ENCODE results near the gene PRR30.

PRR30 gene

GRCh38 chr2:27152796-27153464, 13.7 kb upstream of the PRR30 start:
- H3K27ac ChIP-seq (ENCODE audit: low read depth, low read length, severe bottlenecking), result no peak overlapping the region
- WGBS, 2 experiments (ENCODE audit: insufficient coverage in 2 of 2), result 82 to 100% methylated on average over 2 of the region's 2 CpGs
- H3K4me3 ChIP-seq (ENCODE audit: extremely low read depth, insufficient read depth, low read length, poor library complexity, severe bottlenecking), result no peak overlapping the region
- H3K9me3 ChIP-seq (ENCODE audit: control insufficient read depth, low read length), result no peaks in the 10 kb centered on the region
- H3K4me1 ChIP-seq (ENCODE audit: control insufficient read depth, insufficient read depth, low read length, poor library complexity, severe bottlenecking), result peaks cover 3% of the 10 kb centered on the region
- no peaks in the 10 kb centered on the region for H3K36me3 ChIP-seq (ENCODE audit: control insufficient read depth, insufficient read depth, low read length)

GRCh38 chr2:27152102-27152795, 13.0 kb upstream of the PRR30 start:
- Histone ChIP-seq H3K9me3 (ENCODE audit: control insufficient read depth, low read length) (no peaks in the 10 kb centered on the region), H3K36me3 (ENCODE audit: control insufficient read depth, insufficient read depth, low read length) (no peaks in the 10 kb centered on the region), H3K4me3 (ENCODE audit: extremely low read depth, insufficient read depth, low read length, poor library complexity, severe bottlenecking) (no peak overlapping the region), H3K4me1 (ENCODE audit: control insufficient read depth, insufficient read depth, low read length, poor library complexity, severe bottlenecking) (peaks cover 3% of the 10 kb centered on the region), H3K27ac (ENCODE audit: low read depth, low read length, severe bottlenecking) (no peak overlapping the region)
- WGBS, 2 experiments (ENCODE audit: insufficient coverage in 2 of 2), result 89 to 95% methylated on average over 5 to 6 of the region's 8 CpGs

- H3K27ac ChIP-seq (ENCODE audit: low read depth, low read length, severe bottlenecking), result no peak overlapping the region
- no peaks in the 10 kb centered on the region for H3K9me3 ChIP-seq (ENCODE audit: control insufficient read depth, low read length)
- WGBS, 2 experiments (ENCODE audit: insufficient coverage in 2 of 2), result 87 to 97% methylated on average over 5 to 6 of the region's 8 CpGs
- no peak overlapping the region for H3K4me3 ChIP-seq (ENCODE audit: extremely low read depth, insufficient read depth, low read length, poor library complexity, severe bottlenecking)
- H3K4me1 ChIP-seq (ENCODE audit: control insufficient read depth, insufficient read depth, low read length, poor library complexity, severe bottlenecking), result peaks cover 3% of the 10 kb centered on the region
- H3K36me3 ChIP-seq (ENCODE audit: control insufficient read depth, insufficient read depth, low read length), result no peaks in the 10 kb centered on the region
Observed at GRCh38 chr2:27150639-27151230, 11.5 kb upstream of the PRR30 start.

GRCh38 chr2:27149570-27150405, 10.6 kb upstream of the PRR30 start:
- Histone ChIP-seq H3K9me3 (ENCODE audit: control insufficient read depth, low read length) (no peaks in the 10 kb centered on the region), H3K4me3 (ENCODE audit: extremely low read depth, insufficient read depth, low read length, poor library complexity, severe bottlenecking) (no peak overlapping the region), H3K27ac (ENCODE audit: low read depth, low read length, severe bottlenecking) (no peak overlapping the region), H3K4me1 (ENCODE audit: control insufficient read depth, insufficient read depth, low read length, poor library complexity, severe bottlenecking) (peaks cover 3% of the 10 kb centered on the region), H3K36me3 (ENCODE audit: control insufficient read depth, insufficient read depth, low read length) (no peaks in the 10 kb centered on the region)
- 95 to 96% methylated on average over 19 to 25 of the region's 29 CpGs for WGBS, 2 experiments (ENCODE audit: insufficient coverage in 2 of 2)

GRCh38 chr2:27148801-27149439, 9.7 kb upstream of the PRR30 start, which contains the start of gene TCF23:
TSS of gene TCF23 (plus strand) at chr2:27149004. CDS start at chr2:27149134, 130 bp downstream.
- H3K9me3 ChIP-seq (ENCODE audit: control insufficient read depth, low read length), result no peaks in the 10 kb centered on the region
- H3K36me3 ChIP-seq (ENCODE audit: control insufficient read depth, insufficient read depth, low read length), result no peaks in the 10 kb centered on the region
- WGBS, 2 experiments (ENCODE audit: insufficient coverage in 2 of 2), result 90 to 94% methylated on average over 9 to 12 of the region's 12 CpGs
- H3K4me1 ChIP-seq (ENCODE audit: control insufficient read depth, insufficient read depth, low read length, poor library complexity, severe bottlenecking), result peaks cover 3% of the 10 kb centered on the region
- H3K27ac ChIP-seq (ENCODE audit: low read depth, low read length, severe bottlenecking), result no peak within 1 kb of the TSS
- H3K4me3 ChIP-seq (ENCODE audit: extremely low read depth, insufficient read depth, low read length, poor library complexity, severe bottlenecking), result no peak within 1 kb of the TSS

- Histone ChIP-seq H3K9me3 (ENCODE audit: control insufficient read depth, low read length) (peaks cover 4% of the 10 kb centered on the region), H3K4me3 (ENCODE audit: extremely low read depth, insufficient read depth, low read length, poor library complexity, severe bottlenecking) (no peak overlapping the region), H3K36me3 (ENCODE audit: control insufficient read depth, insufficient read depth, low read length) (no peaks in the 10 kb centered on the region), H3K4me1 (ENCODE audit: control insufficient read depth, insufficient read depth, low read length, poor library complexity, severe bottlenecking) (no peaks in the 10 kb centered on the region), H3K27ac (ENCODE audit: low read depth, low read length, severe bottlenecking) (no peak overlapping the region)
- WGBS, 2 experiments (ENCODE audit: insufficient coverage in 2 of 2), result 92 to 93% methylated on average over 6 to 8 of the region's 8 CpGs
Observed at GRCh38 chr2:27147935-27148334, 8.7 kb upstream of the PRR30 start.

GRCh38 chr2:27145682-27146081, 6.5 kb upstream of the PRR30 start:
- H3K27ac ChIP-seq (ENCODE audit: low read depth, low read length, severe bottlenecking), result no peak overlapping the region
- WGBS, 2 experiments (ENCODE audit: insufficient coverage in 2 of 2), result 81 to 83% methylated on average over 2 of the region's 2 CpGs
- H3K9me3 ChIP-seq (ENCODE audit: control insufficient read depth, low read length), result peaks cover 4% of the 10 kb centered on the region
- no peaks in the 10 kb centered on the region for H3K4me1 ChIP-seq (ENCODE audit: control insufficient read depth, insufficient read depth, low read length, poor library complexity, severe bottlenecking)
- H3K4me3 ChIP-seq (ENCODE audit: extremely low read depth, insufficient read depth, low read length, poor library complexity, severe bottlenecking), result no peak overlapping the region
- no peaks in the 10 kb centered on the region for H3K36me3 ChIP-seq (ENCODE audit: control insufficient read depth, insufficient read depth, low read length)

GRCh38 chr2:27143285-27143684, 4.1 kb upstream of the PRR30 start:
- no peak overlapping the region for H3K4me3 ChIP-seq (ENCODE audit: extremely low read depth, insufficient read depth, low read length, poor library complexity, severe bottlenecking)
- H3K4me1 ChIP-seq (ENCODE audit: control insufficient read depth, insufficient read depth, low read length, poor library complexity, severe bottlenecking), result no peaks in the 10 kb centered on the region
- 81 to 88% methylated on average over 1 of the region's 1 CpG for WGBS, 2 experiments (ENCODE audit: insufficient coverage in 2 of 2)
- peaks cover 4% of the 10 kb centered on the region for H3K9me3 ChIP-seq (ENCODE audit: control insufficient read depth, low read length)
- H3K36me3 ChIP-seq (ENCODE audit: control insufficient read depth, insufficient read depth, low read length), result no peaks in the 10 kb centered on the region
- H3K27ac ChIP-seq (ENCODE audit: low read depth, low read length, severe bottlenecking), result no peak overlapping the region

GRCh38 chr2:27138111-27138510, 1.1 kb downstream of the PRR30 start:
- H3K4me1 ChIP-seq (ENCODE audit: control insufficient read depth, insufficient read depth, low read length, poor library complexity, severe bottlenecking), result peaks cover 5% of the 10 kb centered on the region
- 82 to 87% methylated on average over 5 to 7 of the region's 7 CpGs for WGBS, 2 experiments (ENCODE audit: insufficient coverage in 2 of 2)
- H3K36me3 ChIP-seq (ENCODE audit: control insufficient read depth, insufficient read depth, low read length), result peaks cover 2% of the 10 kb centered on the region
- no peak overlapping the region for H3K4me3 ChIP-seq (ENCODE audit: extremely low read depth, insufficient read depth, low read length, poor library complexity, severe bottlenecking)
- peaks cover under 1% of the 10 kb centered on the region for H3K9me3 ChIP-seq (ENCODE audit: control insufficient read depth, low read length)
- no peak overlapping the region for H3K27ac ChIP-seq (ENCODE audit: low read depth, low read length, severe bottlenecking)

- Histone ChIP-seq H3K9me3 (ENCODE audit: control insufficient read depth, low read length) (no peaks in the 10 kb centered on the region), H3K4me1 (ENCODE audit: control insufficient read depth, insufficient read depth, low read length, poor library complexity, severe bottlenecking) (peaks cover 9% of the 10 kb centered on the region), H3K36me3 (ENCODE audit: control insufficient read depth, insufficient read depth, low read length) (peaks cover 9% of the 10 kb centered on the region), H3K4me3 (ENCODE audit: extremely low read depth, insufficient read depth, low read length, poor library complexity, severe bottlenecking) (no peak overlapping the region), H3K27ac (ENCODE audit: low read depth, low read length, severe bottlenecking) (no peak overlapping the region)
- WGBS, 2 experiments (ENCODE audit: insufficient coverage in 2 of 2), result 91 to 97% methylated on average over 13 to 20 of the region's 21 CpGs
Observed at GRCh38 chr2:27137322-27137935, 1.8 kb downstream of the PRR30 start.

Data from mesodermal cell (in vitro differentiated cells).